Keratinocyte (primary cell): ENCODE measurements around the gene BCL11B.

Source experiments
- CTCF ChIP-seq, 3 experiments: IDR thresholded peaks in 1 of 3; conservative IDR thresholded peaks in 1 of 3; optimal IDR thresholded peaks in 1 of 3; 2 replicates in 2 of 3; 3 replicates in 1 of 3; pipeline versions ENCODE3 to v1.5.1; 2011; ENCODE audit warnings: low read length in 3 of 3, mild to moderate bottlenecking in 3 of 3, moderate library complexity in 2 of 3, control low read depth in 1 of 3, inconsistent platforms in 1 of 3; ENCODE audit not compliant: insufficient read depth in 2 of 3; ENCODE audit errors: extremely low read depth in 1 of 3
- EZH2 ChIP-seq: IDR thresholded peaks from one replicate; pipeline ENCODE4 v1.6.1; 2012; ENCODE audit warnings: inconsistent platforms, mild to moderate bottlenecking, low read length, moderate library complexity

DNA sequence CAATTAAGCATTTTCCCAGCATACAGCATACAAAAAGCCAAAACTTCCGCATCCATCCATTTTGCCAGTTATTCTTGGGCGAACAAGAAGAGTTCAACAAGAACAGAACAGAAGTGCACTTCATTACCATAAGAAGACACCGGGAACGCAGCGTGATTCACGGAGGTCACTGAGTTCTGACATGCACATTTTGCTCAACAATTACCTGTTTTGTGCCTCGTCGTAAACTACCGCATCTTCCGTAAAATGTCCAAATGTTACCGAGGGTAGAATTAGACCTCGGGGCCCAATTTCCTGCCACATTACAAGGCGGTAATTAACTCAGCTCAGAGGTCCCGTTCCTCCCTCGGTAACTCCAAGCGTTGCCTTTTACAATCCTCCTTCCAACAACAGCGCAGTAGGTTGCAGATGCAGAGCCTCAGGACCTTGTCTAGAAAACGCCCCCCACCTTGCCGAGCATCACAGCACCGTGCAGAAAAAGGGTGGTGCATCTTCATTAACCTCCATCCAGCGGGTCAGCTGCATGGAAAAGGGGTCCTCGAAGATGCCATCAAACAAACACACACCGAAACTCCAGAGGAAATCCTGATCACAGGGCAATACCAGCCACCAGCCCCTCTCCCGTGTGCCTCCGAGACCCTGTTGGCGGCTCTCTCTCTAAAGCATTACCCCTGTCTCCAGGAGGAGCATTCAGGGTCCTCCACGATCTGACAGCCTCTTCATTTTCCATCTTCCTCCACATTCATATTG is 125.2 kb downstream of the BCL11B start:
- TF ChIP-seq CTCF (optimal IDR thresholded peaks at IDR 0.05 in 1 of 3, IDR thresholded peaks at IDR 0.05 in 1 of 3, conservative IDR thresholded peaks at IDR 0.05 in 1 of 3; ENCODE audit: extremely low read depth in 1 of 3, insufficient read depth in 2 of 3, low read length in 3 of 3), result no peak
- no peak for TF ChIP-seq EZH2
